ENCODE data around the gene TBCD. TPM values are rescaled to one million over a fixed set of nuclear protein-coding genes. Genes with fewer than 3 reads are reported as not detected.

Gene TBCD
- total RNA-seq, 1 donor from 2014 or later: 144 TPM

- no peak for DNase-seq (ENCODE audit: extremely low read depth, low read depth, low spot score)
Measured at GRCh38 chr17:82867763-82868325, 116.0 kb downstream of the TBCD start.

DNA sequence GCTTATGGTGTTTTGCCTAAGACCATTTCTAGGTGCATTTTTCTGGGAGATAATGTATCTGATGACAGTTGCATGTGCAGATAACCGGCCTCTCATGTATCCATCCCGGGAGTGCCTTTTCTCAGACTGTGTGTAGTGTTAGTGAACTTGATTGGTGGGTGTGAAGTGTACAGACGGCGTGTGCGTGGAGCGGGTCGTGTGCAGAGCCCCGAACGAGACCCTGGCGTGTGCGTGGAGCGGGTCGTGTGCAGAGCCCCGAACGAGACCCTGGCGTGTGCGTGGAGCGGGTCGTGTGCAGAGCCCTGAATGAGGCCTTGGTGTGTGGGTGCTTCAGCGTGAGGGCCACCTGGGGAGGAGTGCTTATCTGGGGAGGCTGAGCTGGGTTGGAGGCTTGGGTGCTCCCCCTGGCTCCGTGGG is 116.9 kb downstream of the TBCD start:
- DNase-seq (ENCODE audit: extremely low read depth, low read depth, low spot score): no peak

- DNase-seq (ENCODE audit: extremely low read depth, low read depth, low spot score): no peak
Measured at GRCh38 chr17:82869536-82869935, 117.7 kb downstream of the TBCD start.

DNA sequence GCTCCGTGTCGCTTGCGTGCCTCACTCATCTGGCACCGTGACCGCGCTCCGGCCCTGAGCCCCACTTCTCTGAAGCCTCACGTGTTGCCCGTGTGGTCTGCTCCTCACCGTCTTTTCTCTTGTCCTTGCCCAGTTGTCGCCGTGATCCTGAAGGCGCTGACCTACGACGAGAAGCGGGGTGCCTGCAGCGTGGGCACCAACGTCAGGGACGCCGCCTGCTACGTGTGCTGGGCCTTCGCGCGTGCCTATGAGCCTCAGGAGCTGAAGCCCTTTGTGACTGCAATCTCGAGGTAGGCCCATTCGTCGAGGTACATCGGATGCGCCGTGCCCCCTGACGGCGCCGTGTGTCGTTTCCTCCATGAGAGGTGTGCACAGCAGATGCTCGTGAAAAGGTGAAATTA is 118.2 kb downstream of the TBCD start:
- DNase-seq (ENCODE audit: extremely low read depth, low read depth, low spot score): no peak

DNA sequence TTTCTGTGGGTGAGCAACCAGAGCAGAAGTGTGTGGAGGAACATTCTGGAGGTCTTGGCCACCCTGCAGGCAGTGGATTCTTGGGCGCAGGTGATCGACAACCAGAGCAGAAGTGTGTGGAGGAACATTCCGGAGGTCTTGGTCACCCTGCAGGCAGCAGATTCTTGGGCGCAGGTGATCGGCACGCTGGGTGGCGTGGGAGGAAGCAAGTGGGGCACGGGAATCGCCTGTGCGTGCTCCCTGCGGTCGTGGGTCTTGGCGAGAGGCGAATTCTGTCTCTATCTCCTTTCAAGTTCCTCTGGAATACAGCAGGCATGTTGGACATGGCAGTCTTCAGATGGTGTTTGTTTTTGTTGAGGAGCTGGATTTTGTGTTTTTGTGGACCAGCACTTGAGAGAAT is 118.7 kb downstream of the TBCD start:
- DNase-seq (ENCODE audit: extremely low read depth, low read depth, low spot score): no peak

DNA sequence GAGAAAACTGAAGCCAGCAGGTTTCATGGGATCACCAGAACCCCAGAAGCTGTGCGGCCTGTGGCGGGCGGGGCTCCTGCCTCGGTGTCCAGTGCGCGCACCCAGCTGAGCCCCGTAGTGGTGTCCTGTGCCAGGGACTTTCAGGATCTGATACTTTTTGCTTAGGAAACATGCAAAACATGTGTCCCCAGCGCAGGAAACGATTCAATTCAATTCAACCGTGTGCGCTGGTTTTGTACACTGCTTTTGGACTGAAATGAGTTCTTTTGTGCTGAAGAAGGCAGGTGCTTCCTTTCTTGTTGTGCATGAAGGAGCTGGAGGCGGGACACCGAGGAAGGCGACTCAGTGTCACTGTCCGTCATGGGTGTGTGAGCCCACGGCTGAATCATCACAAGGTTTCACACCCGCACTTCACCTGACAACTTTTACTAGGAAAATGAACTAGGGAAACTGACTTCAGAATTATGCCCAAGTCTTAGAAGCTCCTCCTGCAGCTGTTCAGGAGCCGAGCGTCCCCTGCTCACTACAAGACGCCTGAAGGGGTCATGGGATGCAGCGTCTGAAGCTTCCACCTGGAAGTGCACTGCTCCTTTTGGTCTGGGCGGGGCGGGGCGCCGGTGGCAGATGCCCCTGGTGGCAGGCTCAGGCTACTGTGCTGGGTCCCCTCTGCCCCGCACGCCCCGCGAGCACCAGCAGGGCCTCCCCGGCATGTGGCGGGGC is 119.4 kb downstream of the TBCD start:
- DNase-seq (ENCODE audit: extremely low read depth, low read depth, low spot score): no peak

GRCh38 chr17:82871776-82872561 is 120.1 kb downstream of the TBCD start:
- DNase-seq (ENCODE audit: extremely low read depth, low read depth, low spot score): no peak

- DNase-seq (ENCODE audit: extremely low read depth, low read depth, low spot score): no peak
Measured at GRCh38 chr17:82872591-82873520, 121.0 kb downstream of the TBCD start.

DNA sequence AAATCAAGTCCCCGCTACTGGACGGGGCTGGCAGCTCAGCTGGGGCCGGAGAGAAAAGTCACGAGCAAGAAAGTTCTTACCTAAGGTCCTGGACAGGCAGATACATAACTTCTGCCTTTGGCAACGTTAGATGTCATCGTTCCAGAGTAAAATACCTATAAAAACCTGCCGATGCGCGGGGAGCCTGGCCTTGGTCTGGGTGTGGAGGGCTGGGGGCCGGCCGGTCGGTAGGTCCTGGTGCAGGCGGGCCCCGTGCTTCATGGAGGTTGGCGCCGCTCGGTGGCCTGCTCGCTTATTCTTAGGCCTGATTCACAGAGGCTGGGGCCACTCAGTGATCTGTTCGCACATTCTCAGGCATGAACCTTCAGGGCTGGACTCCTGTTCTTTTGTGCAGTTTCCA is 121.7 kb downstream of the TBCD start:
- no peak for DNase-seq (ENCODE audit: extremely low read depth, low read depth, low spot score)

DNA sequence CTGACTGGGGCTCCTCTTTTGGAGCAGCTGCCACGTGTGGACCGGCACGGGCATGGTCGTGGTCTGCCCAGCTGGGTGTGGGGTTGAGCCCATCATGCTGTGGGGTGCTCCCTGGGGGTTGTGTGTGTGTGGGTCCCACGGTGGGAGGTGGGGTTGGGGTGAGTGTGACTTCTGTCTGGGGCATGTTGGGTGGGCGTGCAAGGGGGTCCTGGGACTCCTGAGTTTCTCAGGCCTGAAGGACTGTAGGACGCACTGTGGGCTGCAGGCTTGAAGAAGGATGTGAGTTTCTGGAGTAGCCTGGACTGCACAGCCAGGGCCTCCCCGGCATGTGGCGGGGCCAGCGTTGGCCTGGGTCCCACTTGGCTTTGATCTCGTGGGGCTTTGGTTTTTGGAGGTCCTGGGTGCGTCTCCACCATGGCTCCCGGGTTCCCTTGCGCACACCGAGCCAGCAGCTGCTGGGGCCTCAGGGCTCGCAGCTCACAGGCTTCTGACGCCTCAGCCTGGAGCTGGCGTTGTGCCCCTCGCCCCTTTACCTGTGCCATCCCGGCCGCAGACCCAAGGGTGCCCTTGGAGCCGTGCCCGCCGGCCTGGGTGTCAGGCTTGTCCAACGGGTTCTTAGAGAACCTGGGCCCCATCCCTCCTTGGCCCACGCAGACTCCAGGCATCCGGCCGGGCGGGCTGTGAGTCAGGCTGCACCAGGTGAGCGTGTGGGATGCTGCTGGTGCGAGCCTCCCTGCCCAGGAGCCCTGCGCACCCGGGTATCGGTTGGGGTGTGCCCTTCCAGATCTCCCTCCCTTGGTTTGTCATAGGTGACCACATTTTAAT is 122.4 kb downstream of the TBCD start:
- DNase-seq (ENCODE audit: extremely low read depth, low read depth, low spot score): no peak

DNA sequence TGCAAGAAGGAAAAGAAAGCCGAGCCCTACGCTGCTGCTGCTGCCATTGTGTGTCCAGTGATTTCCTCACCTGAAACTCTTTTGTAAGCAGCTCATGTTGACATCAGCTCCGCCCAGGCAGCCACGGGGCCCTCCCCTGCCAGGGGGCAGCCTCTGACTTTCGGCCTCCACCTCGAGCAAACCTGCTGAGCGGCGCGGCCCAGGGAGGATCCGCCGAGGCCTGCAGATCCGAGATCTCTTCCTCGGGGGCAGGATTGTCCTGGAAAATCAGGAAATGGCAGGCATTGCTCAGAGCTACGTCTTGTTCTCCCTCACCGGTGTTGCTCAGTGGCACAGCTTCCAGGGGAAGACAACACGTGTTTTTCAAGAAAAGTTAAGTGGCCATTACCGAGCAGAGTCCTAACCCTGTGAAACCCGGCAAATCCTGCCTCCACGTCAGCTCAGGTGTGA is 123.6 kb downstream of the TBCD start:
- no peak for DNase-seq (ENCODE audit: extremely low read depth, low read depth, low spot score)

- DNase-seq (ENCODE audit: extremely low read depth, low read depth, low spot score): no peak
Measured at GRCh38 chr17:82876149-82876548, 124.3 kb downstream of the TBCD start.

- DNase-seq (ENCODE audit: extremely low read depth, low read depth, low spot score): no peak
Measured at GRCh38 chr17:82876602-82877379, 124.9 kb downstream of the TBCD start.

- no peak for DNase-seq (ENCODE audit: extremely low read depth, low read depth, low spot score)
Measured at GRCh38 chr17:82878527-82878926, 126.7 kb downstream of the TBCD start.

DNA sequence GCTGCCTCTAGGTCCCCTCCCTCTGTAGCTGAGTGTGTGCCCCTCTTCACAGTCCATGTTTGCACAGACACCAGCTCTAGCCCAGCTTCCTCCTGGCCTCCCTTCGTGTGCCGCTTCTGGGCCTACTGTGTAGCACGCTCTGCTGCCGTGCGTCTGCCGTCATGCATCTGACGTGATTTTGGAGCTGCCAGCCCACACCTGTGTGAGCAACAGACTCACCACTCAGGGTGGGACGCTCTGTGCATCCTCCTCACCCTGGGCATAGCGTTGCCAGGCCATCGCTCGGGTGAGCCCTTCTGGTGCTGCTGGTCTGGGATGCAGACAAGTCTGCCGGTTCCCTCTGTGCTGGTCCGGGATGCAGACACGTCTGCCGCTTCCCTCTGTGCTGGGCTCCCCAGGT is 127.4 kb downstream of the TBCD start:
- no peak for DNase-seq (ENCODE audit: extremely low read depth, low read depth, low spot score)

DNA sequence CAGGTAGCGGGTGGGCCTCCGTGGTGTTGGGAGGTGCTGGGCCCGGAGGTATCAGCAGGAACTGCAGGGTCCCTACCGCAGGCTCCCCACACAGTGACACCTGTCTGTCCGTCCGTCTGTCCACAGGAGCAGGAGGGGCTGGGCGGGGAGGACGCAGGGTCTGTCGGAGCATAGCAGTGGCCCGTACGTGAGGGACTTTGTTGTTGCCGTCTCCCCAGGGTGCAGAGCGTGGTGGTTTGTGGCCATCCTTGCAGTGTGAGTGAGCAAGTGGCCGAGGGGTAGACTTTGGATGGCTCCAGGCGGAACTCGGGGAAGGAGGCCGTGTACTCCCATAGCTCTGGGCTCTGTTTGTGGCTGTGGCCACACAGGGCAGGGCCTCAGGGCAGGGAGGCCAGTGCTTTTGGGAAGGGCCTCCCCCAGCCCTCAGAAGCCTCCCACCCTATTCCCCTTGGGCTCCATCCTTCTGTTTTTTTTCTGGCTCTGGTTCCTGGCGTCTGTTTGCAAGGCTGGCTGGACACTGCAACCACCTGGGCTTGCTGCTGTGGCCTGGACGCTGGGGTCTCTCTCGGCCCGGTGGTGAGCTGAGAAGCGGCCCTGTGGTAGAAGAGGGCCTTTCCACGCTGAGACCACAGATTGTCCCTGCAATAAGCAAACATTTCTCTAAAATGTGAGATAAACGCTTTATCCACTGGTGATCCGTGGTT is 128.9 kb downstream of the TBCD start:
- DNase-seq (ENCODE audit: extremely low read depth, low read depth, low spot score): no peak

DNA sequence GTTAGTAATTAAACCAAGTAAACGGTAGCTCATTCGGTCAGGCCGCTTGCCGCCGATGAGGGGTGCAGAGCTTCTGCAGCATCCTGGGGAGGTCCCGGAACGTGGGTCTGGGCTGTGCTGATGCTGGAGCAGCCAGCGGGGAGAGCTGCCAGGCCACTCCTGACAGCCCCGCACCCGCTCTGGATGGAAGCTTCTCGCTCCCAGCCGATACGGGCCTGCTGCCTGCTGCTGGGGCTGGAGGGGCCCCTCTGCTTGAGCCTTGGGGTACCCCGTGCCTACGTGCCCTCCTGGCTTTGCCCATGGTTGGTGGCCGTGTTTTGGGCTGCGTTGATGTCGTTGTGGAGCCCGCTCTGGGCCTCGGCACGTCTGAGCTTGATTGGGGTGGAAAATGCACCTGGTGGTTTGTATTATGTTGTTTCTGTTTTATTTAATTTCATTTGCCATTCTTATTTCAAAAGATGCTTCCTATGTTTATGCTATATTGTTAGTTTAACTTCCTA is 129.5 kb downstream of the TBCD start:
- DNase-seq (ENCODE audit: extremely low read depth, low read depth, low spot score): no peak

All from glomerular endothelial cell (primary cell).